H9 (cell line): Measurements from ENCODE around the gene GRHPR. TPM values are rescaled to one million over a fixed set of nuclear protein-coding genes. Genes with fewer than 3 reads are reported as not detected.

Experiments used
- DNase-seq: peaks from one replicate; pipeline ENCODE4 v3.0.0-alpha.2; 2017
- H2AFZ ChIP-seq: one replicate; pipeline ENCODE4 v1.6.1; 2013; ENCODE audit warnings: mild to moderate bottlenecking, low read length, control low read depth, moderate library complexity
- H2AK5ac ChIP-seq: 2 replicates; pipeline ENCODE4 v1.6.1; 2013; ENCODE audit warnings: low read length, control low read depth, mixed read lengths; ENCODE audit not compliant: insufficient read length
- H2BK120ac ChIP-seq: one replicate; pipeline ENCODE4 v1.6.1; 2013; ENCODE audit warnings: low read depth, mild to moderate bottlenecking, low read length, control low read depth, inconsistent platforms; ENCODE audit not compliant: poor library complexity, severe bottlenecking
- H2BK12ac ChIP-seq: 2 replicates; pipeline ENCODE4 v1.6.1; 2013; ENCODE audit warnings: low read length, control low read depth, mixed read lengths, low read depth; ENCODE audit not compliant: insufficient read length
- H2BK15ac ChIP-seq: 2 replicates; pipeline ENCODE4 v1.6.1; 2013; ENCODE audit warnings: low read depth, low read length, control low read depth
- H2BK20ac ChIP-seq: one replicate; pipeline ENCODE4 v1.6.1; 2013; ENCODE audit warnings: low read depth, mild to moderate bottlenecking, low read length, control low read depth, inconsistent platforms; ENCODE audit not compliant: poor library complexity, severe bottlenecking
- H2BK5ac ChIP-seq: 2 replicates; pipeline ENCODE4 v1.6.1; 2013; ENCODE audit warnings: low read length, control low read depth, mixed read lengths; ENCODE audit not compliant: insufficient read length
- H3K14ac ChIP-seq: 2 replicates; pipeline ENCODE4 v1.6.1; 2013; ENCODE audit warnings: low read length, control low read depth; ENCODE audit not compliant: insufficient read depth
- H3K18ac ChIP-seq: 2 replicates; pipeline ENCODE4 v1.6.1; 2013; ENCODE audit warnings: low read depth, mild to moderate bottlenecking, mixed read lengths, low read length, control low read depth; ENCODE audit not compliant: insufficient read length
- H3K23ac ChIP-seq: 2 replicates; pipeline ENCODE4 v1.6.1; 2013; ENCODE audit warnings: low read length, control low read depth, mixed read lengths, low read depth; ENCODE audit not compliant: insufficient read length
- H3K23me2 ChIP-seq: 2 replicates; pipeline ENCODE4 v1.6.1; 2013; ENCODE audit warnings: low read depth, mild to moderate bottlenecking, mixed read lengths, low read length, control low read depth; ENCODE audit not compliant: insufficient read length, poor library complexity, severe bottlenecking
- H3K27ac ChIP-seq: 2 replicates; pipeline ENCODE4 v1.5.1; 2013; ENCODE audit warnings: low read length, control low read depth, mixed read lengths, low read depth; ENCODE audit not compliant: insufficient read length
- H3K27me3 ChIP-seq: 2 replicates; pipeline ENCODE4 v1.6.1; 2013; ENCODE audit warnings: low read length, control low read depth, inconsistent platforms; ENCODE audit not compliant: insufficient read depth
- H3K4ac ChIP-seq: 2 replicates; pipeline ENCODE4 v1.6.1; 2013; ENCODE audit warnings: low read depth, mild to moderate bottlenecking, control low read depth, inconsistent platforms, low read length, moderate library complexity
- H3K4me1 ChIP-seq: 2 replicates; pipeline ENCODE4 v1.6.1; 2013; ENCODE audit warnings: low read length, control low read depth, inconsistent platforms; ENCODE audit not compliant: insufficient read depth
- H3K4me2 ChIP-seq: 2 replicates; pipeline ENCODE4 v1.6.1; 2013; ENCODE audit warnings: low read length, control low read depth, mixed read lengths; ENCODE audit not compliant: insufficient read length, insufficient read depth
- H3K56ac ChIP-seq: 2 replicates; pipeline ENCODE4 v1.6.1; 2013; ENCODE audit warnings: low read depth, mild to moderate bottlenecking, mixed read lengths, low read length, control low read depth; ENCODE audit not compliant: insufficient read length
- H3K79me1 ChIP-seq: 2 replicates; pipeline ENCODE4 v1.6.1; 2013; ENCODE audit warnings: low read depth, mild to moderate bottlenecking, moderate library complexity, low read length, control low read depth, inconsistent platforms; ENCODE audit not compliant: insufficient read depth, poor library complexity, severe bottlenecking
- H3K79me2 ChIP-seq: 2 replicates; pipeline ENCODE4 v1.6.1; 2013; ENCODE audit warnings: low read length, control low read depth, inconsistent platforms; ENCODE audit not compliant: insufficient read depth
- H3K9ac ChIP-seq: 2 replicates; pipeline ENCODE4 v1.6.1; 2013; ENCODE audit warnings: low read length, control low read depth, mixed read lengths; ENCODE audit not compliant: insufficient read length; ENCODE audit errors: extremely low read depth
- H3K9me3 ChIP-seq: one replicate; pipeline ENCODE4 v1.6.1; 2013; ENCODE audit warnings: low read depth, low read length, inconsistent platforms; ENCODE audit not compliant: control insufficient read depth
- H3T11ph ChIP-seq: one replicate; pipeline ENCODE4 v1.6.1; 2013; ENCODE audit warnings: mild to moderate bottlenecking, low read length, control low read depth, inconsistent platforms
- H4K20me1 ChIP-seq: one replicate; pipeline ENCODE4 v1.6.1; 2013; ENCODE audit not compliant: control insufficient read depth, insufficient read length, insufficient read depth
- H4K5ac ChIP-seq: 2 replicates; pipeline ENCODE4 v1.6.1; 2013; ENCODE audit warnings: low read depth, mild to moderate bottlenecking, mixed read lengths, low read length, control low read depth; ENCODE audit not compliant: insufficient read length
- H4K8ac ChIP-seq: replicated peaks from 2 replicates; pipeline ENCODE4 v1.6.1; 2013; ENCODE audit warnings: low read length, control low read depth, mixed read lengths, low read depth; ENCODE audit not compliant: insufficient read length
- H4K91ac ChIP-seq: 2 replicates; pipeline ENCODE4 v1.6.1; 2013; ENCODE audit warnings: low read depth, mild to moderate bottlenecking, moderate library complexity, mixed read lengths, low read length, control low read depth; ENCODE audit not compliant: insufficient read length
- H3K27ac Mint-ChIP-seq, 3 experiments: 2 replicates in 2 of 3; 3 replicates in 1 of 3; pipeline ENCODE4 v1.8.0; 2020 to 2021; ENCODE audit warnings: mixed read lengths in 3 of 3, mild to moderate bottlenecking in 1 of 3, moderate library complexity in 1 of 3
- H3K27me3 Mint-ChIP-seq: 2 replicates; pipeline ENCODE4 v1.8.0; 2021; ENCODE audit warnings: low read depth, mild to moderate bottlenecking, moderate library complexity, mixed read lengths
- H3K36me3 Mint-ChIP-seq, 3 experiments: 2 replicates in 2 of 3; 3 replicates in 1 of 3; pipeline ENCODE4 v1.8.0; 2020 to 2021; ENCODE audit warnings: low read depth in 3 of 3, mixed read lengths in 3 of 3; ENCODE audit not compliant: insufficient read depth in 1 of 3
- H3K4me1 Mint-ChIP-seq, 2 experiments: 2 replicates each; pipeline ENCODE4 v1.8.0; 2020; ENCODE audit warnings: mixed read lengths in 2 of 2
- H3K4me3 Mint-ChIP-seq, 2 experiments: 2 replicates in 1 of 2; 3 replicates in 1 of 2; pipeline ENCODE4 v1.8.0; 2020 to 2021; ENCODE audit warnings: mild to moderate bottlenecking in 2 of 2, mixed read lengths in 2 of 2, moderate library complexity in 1 of 2
- H3K9me3 Mint-ChIP-seq, 2 experiments: 2 replicates in 1 of 2; 3 replicates in 1 of 2; pipeline ENCODE4 v1.8.0; 2020; ENCODE audit warnings: mild to moderate bottlenecking in 2 of 2, mixed read lengths in 2 of 2, moderate library complexity in 1 of 2
- WGBS: extraction: QIAGEN DNeasy Blood & Tissue Kit; methylation state at CpG from one replicate; pipeline ENCODE4 v1.1.7; 2013; ENCODE audit warnings: missing lambda C conversion rate, low lambda C conversion rate, mixed read lengths; ENCODE audit not compliant: insufficient read length; ENCODE audit errors: extremely low coverage; 5-methylcytosine and 5-hydroxymethylcytosine counted together
- total RNA-seq: library from RNA; stranded (reverse); gene quantifications from 2 replicates; pipeline ENCODE4 v1.2.1, GENCODE V29; 2021
- TF ChIP-seq, protein P1 (sequence below): fragments of 200-600 bp; sonication (generic); conservative IDR thresholded peaks from 3 replicates; pipeline ENCODE4 v1.8.0; 2021; ENCODE audit warnings: antibody characterized with exemption, mild to moderate bottlenecking

Gene GRHPR
- total RNA-seq, 1 experiment from 2014 or later, result 97.9 TPM

- no peak overlapping the region for H2BK12ac ChIP-seq
- no peaks in the 10 kb centered on the region for H4K20me1 ChIP-seq
- H3K9ac ChIP-seq, result no peak overlapping the region
- WGBS, result no CpG with 5 or more reads among the region's 5 CpGs
- Mint-ChIP-seq H3K27me3 (no peaks in the 10 kb centered on the region), H3K36me3 (no peaks in the 10 kb centered on the region), H3K4me1 (peaks cover 35 to 46% of the 10 kb centered on the region in 2 experiments), H3K27ac (no peak overlapping the region; a peak in 1 of 7 replicates), H3K9me3 (no peaks in the 10 kb centered on the region; a peak in 1 of 5 replicates), H3K4me3 (no peak overlapping the region)
- no peak overlapping the region for H2BK120ac ChIP-seq
- peaks cover 6% of the 10 kb centered on the region; the same call in 1 of the 2 replicates for H3K4me1 ChIP-seq
- H2AK5ac ChIP-seq, result no peak overlapping the region
- H3K4me2 ChIP-seq, result no peak overlapping the region
- no peak overlapping the region for H2BK15ac ChIP-seq
- H3K79me1 ChIP-seq, result no peaks in the 10 kb centered on the region
- H3K23ac ChIP-seq, result no peak overlapping the region
- no peak overlapping the region for H4K91ac ChIP-seq
- H3K9me3 ChIP-seq, result no peaks in the 10 kb centered on the region
- no peak overlapping the region for H3K27ac ChIP-seq
- H2AFZ ChIP-seq, result no peak overlapping the region
- TF ChIP-seq, protein P1, sequence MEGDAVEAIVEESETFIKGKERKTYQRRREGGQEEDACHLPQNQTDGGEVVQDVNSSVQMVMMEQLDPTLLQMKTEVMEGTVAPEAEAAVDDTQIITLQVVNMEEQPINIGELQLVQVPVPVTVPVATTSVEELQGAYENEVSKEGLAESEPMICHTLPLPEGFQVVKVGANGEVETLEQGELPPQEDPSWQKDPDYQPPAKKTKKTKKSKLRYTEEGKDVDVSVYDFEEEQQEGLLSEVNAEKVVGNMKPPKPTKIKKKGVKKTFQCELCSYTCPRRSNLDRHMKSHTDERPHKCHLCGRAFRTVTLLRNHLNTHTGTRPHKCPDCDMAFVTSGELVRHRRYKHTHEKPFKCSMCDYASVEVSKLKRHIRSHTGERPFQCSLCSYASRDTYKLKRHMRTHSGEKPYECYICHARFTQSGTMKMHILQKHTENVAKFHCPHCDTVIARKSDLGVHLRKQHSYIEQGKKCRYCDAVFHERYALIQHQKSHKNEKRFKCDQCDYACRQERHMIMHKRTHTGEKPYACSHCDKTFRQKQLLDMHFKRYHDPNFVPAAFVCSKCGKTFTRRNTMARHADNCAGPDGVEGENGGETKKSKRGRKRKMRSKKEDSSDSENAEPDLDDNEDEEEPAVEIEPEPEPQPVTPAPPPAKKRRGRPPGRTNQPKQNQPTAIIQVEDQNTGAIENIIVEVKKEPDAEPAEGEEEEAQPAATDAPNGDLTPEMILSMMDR, result no peak
- no peak for DNase-seq
- H4K5ac ChIP-seq, result no peak overlapping the region
- H4K8ac ChIP-seq, result no peak overlapping the region
- H3K18ac ChIP-seq, result no peak overlapping the region
- H3K56ac ChIP-seq, result no peak overlapping the region
- H3K79me2 ChIP-seq, result peaks cover 6% of the 10 kb centered on the region; the same call in 1 of the 2 replicates
- H2BK20ac ChIP-seq, result no peak overlapping the region
- no peak overlapping the region for H3K4ac ChIP-seq
- H2BK5ac ChIP-seq, result no peak overlapping the region
- H3T11ph ChIP-seq, result no peak overlapping the region
- no peak overlapping the region for H3K14ac ChIP-seq
- no peaks in the 10 kb centered on the region for H3K27me3 ChIP-seq
- peaks cover 10% of the 10 kb centered on the region for H3K23me2 ChIP-seq
Measured at GRCh38 chr9:37419204-37419603, 3.3 kb upstream of the GRHPR start.
